GM21717 (cell line): ENCODE results near the gene MID2.
"Not testable (repeated sequence)": the region's sequence is repeated elsewhere in the genome, so short reads cannot be mapped to it uniquely, and the experiment has no call there.

Experiments
- ATAC-seq: cut with Tn5 transposase; IDR thresholded peaks from one replicate; pipeline ENCODE4 v1.9.1; 2021; ENCODE audit warnings: mild to moderate bottlenecking, moderate library complexity; ENCODE audit not compliant: unreplicated experiment

The MID2 gene

DNA sequence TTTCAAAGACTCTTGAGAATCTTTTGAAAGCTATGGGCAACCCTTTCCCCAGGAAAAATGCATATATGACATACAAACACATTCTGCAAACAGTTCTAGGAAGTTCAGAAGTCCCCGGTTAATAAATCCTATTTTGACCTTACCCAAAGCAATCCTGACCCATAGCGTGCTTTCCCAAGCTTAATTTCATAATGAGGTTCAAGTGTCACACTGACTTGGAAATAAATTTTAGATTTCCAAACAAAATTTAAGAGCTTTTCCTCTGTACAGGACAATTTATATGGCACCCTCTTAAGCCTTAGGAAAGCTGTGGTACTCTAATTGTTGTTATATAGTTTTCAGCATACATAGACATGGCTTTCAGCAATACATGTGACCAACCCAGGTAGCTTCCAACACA lies 11.3 kb downstream of the MID2 start:
- no peak for ATAC-seq

GRCh38 chrX:107840971-107841370 lies 15.3 kb downstream of the MID2 start:
- no peak for ATAC-seq

DNA sequence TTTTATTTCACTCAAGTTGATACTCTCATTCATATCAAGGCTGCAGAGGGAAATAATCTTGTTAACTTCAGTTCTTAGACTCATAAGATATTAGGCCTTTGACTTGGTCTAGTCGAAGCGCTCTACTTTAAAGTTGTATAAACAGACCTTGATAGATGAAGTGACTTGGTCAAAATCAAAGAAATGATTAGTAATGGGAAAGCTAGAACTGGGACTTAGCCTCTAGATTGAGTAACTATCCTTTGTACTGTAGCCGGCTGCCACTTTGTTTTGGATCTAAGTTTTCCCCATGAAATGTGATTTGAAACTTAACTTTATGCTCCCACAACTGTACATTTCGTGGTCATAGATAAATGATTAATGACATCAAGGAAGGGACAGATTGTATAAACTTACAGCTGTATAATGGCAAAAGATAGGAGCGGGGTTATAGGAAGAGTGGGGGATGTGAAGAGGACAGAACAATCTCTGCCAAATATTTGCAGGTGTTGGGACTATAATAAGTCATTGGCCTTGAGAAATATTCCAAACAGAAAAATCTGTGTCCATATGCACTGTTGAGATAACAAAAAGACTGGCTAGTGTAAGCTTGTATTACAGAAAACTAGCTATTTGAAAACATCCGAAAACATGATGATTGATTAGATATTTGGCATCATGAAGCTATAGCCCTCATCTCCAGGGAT lies 17.2 kb downstream of the MID2 start:
- ATAC-seq = no peak

- no peak for ATAC-seq
These were observed 20.0 kb downstream of the MID2 start for GRCh38 chrX:107845625-107846024.

- ATAC-seq = no peak
These were observed 22.9 kb downstream of the MID2 start for GRCh38 chrX:107848591-107848990.

DNA sequence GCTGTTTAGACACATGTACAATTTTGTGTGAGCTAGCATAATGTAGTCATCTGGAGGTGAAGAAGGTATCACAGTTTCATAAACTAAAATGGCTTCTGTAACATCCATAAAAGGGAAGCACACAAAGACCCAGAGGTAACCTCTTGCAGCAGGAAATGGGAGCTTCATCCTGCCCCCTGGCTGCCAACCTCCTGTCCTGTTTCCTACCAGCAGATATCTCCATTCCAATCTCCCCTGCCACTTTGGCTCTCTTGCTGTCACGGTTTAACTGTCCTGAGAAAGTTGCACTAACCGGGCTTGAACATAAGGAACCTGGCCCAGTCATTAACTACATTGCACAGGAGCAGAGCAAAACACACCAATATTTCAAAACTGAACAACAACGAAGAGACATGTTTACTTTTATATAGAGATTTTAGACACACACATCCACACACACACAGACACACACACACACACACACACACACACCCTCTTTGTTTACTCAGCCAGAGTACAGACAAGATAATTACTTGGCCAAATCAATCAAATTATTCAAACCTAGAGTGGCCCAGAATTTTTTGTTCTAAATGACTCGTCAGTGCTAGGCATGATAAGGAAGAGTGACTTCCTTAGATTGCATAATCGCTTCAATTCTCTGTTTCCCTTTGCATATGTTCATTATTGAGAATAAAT lies 24.2 kb downstream of the MID2 start:
- no peak for ATAC-seq

GRCh38 chrX:107850422-107850765 lies 24.7 kb downstream of the MID2 start:
- ATAC-seq = no peak

DNA sequence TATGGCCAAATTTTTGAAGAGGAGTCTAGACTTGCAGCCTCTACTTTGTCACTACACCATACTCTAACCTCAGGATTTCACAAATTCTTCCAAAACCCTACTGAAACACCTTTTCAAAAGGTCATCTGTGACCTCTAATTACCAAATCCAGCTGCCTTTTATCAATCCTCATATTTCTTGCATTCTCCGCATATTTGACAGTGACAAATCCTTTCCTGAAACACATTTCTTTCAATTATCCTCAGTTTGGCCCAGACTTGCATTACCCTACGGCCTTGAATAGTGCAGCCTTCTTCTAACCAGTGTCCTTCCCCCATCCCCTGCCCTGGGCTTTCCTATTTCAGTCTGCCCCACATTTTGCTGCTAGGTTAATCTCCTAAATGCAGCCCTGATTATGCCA lies 25.5 kb downstream of the MID2 start:
- no peak for ATAC-seq

DNA sequence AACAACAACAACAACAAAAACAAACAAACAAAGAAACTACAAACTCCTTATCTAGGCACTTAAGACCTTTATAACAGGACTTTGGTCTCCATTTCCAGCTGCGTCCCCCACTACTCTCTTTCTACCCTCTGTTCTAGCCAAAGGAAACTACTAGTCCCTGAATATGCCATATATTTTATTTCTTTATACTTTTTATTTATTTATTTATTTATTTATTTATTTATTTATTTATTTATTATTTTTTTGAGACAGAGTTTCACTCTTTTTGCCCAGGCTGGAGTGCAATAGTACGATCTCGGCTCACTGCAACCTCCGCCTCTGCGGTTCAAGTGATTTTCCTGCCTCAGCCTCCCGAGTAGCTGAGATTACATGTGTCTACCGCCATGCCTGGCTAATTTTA lies 26.0 kb downstream of the MID2 start:
- not testable (repeated sequence) for ATAC-seq

GRCh38 chrX:107856289-107856688 lies 30.6 kb downstream of the MID2 start:
- ATAC-seq = no peak

- not testable (repeated sequence) for ATAC-seq
These were observed 31.4 kb downstream of the MID2 start for GRCh38 chrX:107857041-107857440.

DNA sequence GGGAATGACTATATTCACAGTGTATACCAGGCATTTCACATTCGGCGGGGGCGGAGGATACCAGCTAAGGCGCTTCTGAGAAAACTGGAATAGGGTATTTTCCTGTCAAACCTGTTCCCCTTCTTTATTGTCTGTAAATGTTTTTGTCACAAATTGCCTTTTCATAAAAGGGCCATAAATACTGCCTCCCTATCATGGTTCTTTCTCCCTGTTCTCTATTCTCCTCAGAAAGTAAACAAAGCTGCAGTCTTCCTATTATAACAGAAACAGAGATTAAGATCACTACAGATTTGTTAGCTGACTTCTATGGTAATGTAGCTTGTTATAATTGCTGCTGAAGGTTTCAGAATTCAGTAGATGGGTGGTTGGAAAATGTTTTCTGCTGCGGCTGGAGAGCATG lies 32.2 kb downstream of the MID2 start:
- ATAC-seq = no peak

- no peak for ATAC-seq
These were observed 35.4 kb downstream of the MID2 start for GRCh38 chrX:107861056-107861455.

GRCh38 chrX:107871136-107871535 lies 45.5 kb downstream of the MID2 start:
- no peak for ATAC-seq

- ATAC-seq = no peak
These were observed 52.4 kb downstream of the MID2 start for GRCh38 chrX:107878106-107878505.

GRCh38 chrX:107880054-107880610 lies 54.5 kb downstream of the MID2 start:
- no peak for ATAC-seq

- ATAC-seq = no peak
These were observed 68.4 kb downstream of the MID2 start for GRCh38 chrX:107894038-107894437.

DNA sequence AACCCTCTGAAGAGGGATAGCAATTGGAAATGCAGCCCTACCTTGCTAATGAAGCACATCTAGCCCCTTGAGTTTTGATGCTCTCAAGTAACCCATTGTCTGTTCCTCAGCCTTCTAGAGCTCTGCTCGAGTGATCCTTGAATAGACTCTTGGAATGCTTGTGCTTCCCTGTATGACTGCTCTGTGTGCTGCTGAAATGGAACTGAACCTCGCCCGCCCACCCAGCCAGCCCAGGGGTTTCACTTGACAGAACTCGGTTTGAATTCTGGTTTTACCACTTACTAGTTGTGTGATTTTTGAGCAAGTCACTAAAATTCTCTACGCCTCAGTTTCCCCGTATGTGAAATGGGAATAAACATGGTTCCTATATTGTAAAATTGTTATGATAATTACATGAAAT lies 77.1 kb downstream of the MID2 start:
- no peak for ATAC-seq

- ATAC-seq = no peak
These were observed 79.7 kb downstream of the MID2 start for GRCh38 chrX:107905366-107905765.

DNA sequence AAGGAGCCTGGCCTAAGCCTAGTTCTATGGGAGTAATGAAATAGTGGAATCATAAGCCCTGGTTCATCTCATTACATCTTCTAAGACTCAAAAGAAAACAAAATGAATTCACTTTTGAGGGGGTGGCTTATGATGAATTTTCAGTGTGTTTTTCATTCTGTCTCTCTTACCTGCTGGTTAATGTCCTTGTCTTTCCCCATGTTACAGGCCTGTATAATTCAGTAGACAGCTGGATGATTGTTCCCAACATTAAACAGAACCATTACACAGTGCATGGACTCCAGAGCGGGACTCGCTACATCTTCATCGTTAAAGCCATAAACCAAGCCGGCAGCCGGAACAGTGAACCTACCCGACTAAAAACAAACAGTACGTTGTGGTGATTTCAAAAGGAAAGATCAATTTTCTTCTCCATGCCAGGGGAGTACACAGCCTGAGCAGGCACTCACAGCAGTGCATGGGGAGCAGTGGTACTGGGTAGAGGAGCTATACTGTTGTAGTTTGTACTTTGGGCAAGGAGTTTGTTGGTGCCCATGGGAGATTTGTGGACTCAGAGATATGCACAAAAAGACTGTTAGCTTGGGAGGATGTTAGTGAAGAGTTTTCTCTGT lies 98.6 kb downstream of the MID2 start:
- ATAC-seq = no peak

DNA sequence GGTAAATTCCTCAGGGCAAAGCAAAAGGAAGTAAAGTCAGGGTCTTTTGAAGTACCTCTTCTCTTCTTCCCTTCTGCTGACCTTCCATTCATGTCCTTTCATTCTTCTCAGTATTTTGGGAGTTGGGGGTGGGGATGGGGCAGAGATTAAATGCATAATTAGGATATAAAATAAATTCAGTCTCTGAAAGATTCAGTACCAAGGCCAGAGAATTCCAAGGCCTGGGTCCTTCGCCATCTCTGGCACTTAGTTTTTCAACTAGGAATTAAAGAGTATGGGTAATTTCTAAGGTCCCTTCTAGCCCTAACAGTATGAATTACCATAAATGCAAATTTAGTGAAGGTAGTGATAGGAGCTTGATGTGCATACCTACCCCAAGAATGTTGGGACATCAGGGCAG lies 108.6 kb downstream of the MID2 start:
- no peak for ATAC-seq

GRCh38 chrX:107935200-107935599 lies 109.5 kb downstream of the MID2 start:
- ATAC-seq = no peak
